Fibroblast of villous mesenchyme (primary cell): ENCODE measurements around the gene CCDC39. TPM values are rescaled to one million over a fixed set of nuclear protein-coding genes. Genes with fewer than 3 reads are reported as not detected.

Experiments
- DNase-seq: peaks from one replicate; pipeline ENCODE4 v3.0.0-alpha.2; 2010; ENCODE audit warnings: low read depth
- H3K4me3 ChIP-seq: 2 replicates; pipeline ENCODE4 v1.5.1; 2011; ENCODE audit warnings: low read depth, mild to moderate bottlenecking, low read length
- total RNA-seq: library from RNA; depleted of rRNA; stranded (reverse); fragments of >200 nt; gene quantifications from 2 replicates; pipeline ENCODE4 v1.2.3, GENCODE V29; 2012
- TF ChIP-seq, protein P1 (sequence below): IDR thresholded peaks from 2 replicates; pipeline ENCODE4 v1.5.1; 2012; ENCODE audit warnings: low read depth, mild to moderate bottlenecking, low read length; ENCODE audit not compliant: insufficient read depth

The CCDC39 gene
- total RNA-seq, 1 donor = under 0.01 TPM

DNA sequence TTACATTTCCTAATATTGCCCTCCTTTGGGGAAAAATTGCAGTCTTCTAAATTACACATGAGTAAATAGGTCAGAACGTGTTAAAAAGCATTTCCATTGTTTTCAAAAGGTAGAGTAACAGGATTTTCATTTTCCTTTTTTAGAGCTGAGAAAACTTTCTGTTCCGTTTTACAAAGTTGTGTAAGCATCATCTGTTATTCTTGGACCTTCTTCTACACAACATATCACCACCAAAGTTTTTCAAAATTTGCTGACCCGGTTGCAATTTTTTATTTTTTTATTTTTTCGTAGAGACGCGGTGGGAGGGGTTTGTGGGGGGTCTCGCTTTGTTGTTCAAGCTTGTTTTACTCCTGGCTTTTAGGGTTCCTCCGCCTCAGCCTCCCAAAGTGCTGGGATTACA lies 1.1 kb downstream of the CCDC39 start:
- no peak for DNase-seq
- H3K4me3 ChIP-seq = no peak overlapping the region
- TF ChIP-seq, protein P1, sequence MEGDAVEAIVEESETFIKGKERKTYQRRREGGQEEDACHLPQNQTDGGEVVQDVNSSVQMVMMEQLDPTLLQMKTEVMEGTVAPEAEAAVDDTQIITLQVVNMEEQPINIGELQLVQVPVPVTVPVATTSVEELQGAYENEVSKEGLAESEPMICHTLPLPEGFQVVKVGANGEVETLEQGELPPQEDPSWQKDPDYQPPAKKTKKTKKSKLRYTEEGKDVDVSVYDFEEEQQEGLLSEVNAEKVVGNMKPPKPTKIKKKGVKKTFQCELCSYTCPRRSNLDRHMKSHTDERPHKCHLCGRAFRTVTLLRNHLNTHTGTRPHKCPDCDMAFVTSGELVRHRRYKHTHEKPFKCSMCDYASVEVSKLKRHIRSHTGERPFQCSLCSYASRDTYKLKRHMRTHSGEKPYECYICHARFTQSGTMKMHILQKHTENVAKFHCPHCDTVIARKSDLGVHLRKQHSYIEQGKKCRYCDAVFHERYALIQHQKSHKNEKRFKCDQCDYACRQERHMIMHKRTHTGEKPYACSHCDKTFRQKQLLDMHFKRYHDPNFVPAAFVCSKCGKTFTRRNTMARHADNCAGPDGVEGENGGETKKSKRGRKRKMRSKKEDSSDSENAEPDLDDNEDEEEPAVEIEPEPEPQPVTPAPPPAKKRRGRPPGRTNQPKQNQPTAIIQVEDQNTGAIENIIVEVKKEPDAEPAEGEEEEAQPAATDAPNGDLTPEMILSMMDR = no peak

DNA sequence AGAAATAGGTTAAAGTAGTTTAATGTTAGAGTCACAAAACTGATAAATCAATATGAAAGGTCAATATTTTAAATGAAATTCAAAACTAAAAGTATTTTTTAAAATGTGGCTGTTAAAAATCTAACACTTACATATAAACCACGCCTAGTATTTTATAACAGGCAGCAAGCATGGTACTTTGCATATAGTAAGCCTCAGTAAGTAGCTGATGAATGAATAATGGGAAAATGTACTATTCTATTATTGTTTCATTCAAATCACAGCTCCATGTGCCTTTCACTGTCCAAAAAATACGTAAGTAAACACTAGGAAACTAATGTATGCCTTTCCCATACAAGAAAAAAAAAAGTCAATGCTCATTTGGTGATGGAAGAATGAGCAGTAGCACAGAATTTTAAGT lies 17.8 kb downstream of the CCDC39 start:
- no peak overlapping the region for H3K4me3 ChIP-seq
- DNase-seq = no peak
- TF ChIP-seq, protein P1 = no peak

DNA sequence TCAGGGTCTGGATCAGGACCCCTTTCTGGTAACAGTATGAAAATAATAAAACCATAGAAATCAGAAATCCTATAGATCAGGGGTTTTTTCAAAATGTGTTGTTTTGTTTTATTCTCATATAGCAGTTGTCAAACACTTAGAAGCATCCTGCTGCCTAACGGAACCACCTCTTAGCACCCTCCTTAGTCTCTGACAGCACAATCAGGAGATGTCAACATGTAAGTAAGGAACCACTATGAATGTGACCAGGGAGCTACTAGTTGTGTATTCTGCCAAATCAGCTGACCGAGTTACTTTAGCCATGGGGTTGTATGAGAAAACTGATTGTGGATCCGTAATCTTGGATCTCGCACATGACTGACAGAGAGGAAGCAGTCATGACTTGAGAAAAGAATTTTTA lies 22.2 kb downstream of the CCDC39 start:
- no peak overlapping the region for H3K4me3 ChIP-seq
- DNase-seq = no peak

DNA sequence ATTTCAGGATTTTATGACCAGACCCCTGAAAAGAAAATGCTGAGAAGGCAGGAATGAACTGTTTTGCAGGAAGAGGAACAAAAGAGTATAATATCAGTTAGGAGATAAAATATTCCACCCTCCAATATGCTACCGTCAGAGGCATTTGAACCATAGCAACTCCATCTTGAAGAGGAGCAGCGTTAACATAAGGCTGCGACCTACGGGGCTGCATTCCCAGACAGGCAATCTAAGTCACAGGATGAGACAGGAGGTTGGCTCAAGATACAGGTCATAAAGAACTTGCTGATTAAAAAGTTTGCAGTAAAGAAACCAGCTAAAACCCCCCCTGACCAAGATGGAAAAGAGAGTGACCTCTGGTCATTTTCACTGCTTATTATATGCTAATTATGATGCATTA lies 22.9 kb downstream of the CCDC39 start:
- DNase-seq = no peak
- H3K4me3 ChIP-seq = no peak overlapping the region
- TF ChIP-seq, protein P1 = no peak

More for the DNA sequence above, 22.2 kb downstream of the CCDC39 start:
- TF ChIP-seq, protein P1 = no peak

DNA sequence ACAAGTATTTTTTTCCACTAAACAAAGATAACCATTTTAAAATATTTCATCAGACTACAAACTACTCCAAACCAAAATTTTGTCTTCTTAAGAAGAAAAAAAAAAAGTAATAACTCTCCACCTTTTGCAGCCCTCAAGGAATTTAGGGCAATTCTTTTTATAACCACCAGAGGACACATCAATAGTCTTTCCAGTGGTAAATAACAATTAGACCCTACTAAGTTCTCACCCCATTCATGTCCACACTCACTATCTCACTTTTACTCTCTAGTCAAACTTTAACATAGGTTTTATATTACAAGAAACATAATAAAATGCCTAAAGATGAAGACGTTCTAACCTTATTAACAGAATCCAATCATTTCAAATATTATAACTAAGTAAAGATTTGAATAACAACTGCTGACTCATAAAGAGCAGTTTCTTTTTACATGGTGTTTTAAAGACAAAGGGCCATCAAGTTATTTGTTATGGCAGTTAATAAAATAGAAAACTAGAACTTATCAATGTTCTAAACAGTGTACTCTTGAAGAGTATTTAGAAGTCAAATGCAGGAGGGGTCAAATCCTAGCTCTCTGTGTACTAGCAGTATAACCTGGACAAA lies 33.0 kb downstream of the CCDC39 start:
- no peak for DNase-seq
- H3K4me3 ChIP-seq = no peak overlapping the region
- TF ChIP-seq, protein P1 = peak; percentile 22

DNA sequence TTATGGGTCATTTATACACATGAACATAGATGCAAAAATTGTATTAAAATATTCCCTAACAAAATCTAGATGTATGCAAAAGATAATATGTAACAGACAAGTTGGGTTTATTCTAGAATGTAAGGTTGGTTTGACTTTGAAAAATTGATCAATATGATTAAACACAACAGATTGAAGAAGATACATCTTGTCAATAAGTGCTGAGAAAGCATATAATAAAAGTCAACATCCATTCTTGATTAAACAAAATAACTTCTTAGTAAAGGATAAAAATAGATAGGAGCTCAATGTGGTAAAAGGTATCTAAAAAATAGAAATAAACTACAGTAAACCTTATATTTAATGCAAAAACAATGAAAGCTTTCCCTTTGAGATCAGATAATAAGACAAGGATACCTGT lies 38.3 kb downstream of the CCDC39 start:
- DNase-seq = no peak
- TF ChIP-seq, protein P1 = no peak
- no peak overlapping the region for H3K4me3 ChIP-seq

DNA sequence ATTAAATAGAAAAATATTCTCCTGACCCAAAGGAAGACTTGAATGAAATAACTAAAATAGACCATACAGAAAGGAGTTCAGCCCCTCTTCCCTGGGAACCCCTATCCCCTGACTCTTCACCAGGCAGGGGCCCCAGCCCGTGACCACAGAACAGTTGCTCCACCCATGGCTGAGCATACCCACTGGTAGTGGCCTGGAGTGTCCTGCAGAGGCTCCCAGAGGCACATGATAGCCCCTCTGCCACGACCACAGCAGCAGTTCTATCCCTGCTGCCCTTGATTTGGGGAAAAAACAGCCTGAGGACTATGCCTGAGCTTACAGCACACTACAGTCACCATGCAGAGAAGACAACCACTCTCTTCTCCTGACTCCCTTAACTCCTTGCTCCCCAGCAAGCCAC lies 45.6 kb downstream of the CCDC39 start:
- DNase-seq = no peak
- TF ChIP-seq, protein P1 = no peak

More for the DNA sequence above, 45.6 kb downstream of the CCDC39 start:
- H3K4me3 ChIP-seq = no peak overlapping the region
